Neural crest cell (in vitro differentiated cells): ENCODE results near the gene TAF12. TPM values are rescaled to one million over a fixed set of nuclear protein-coding genes. Genes with fewer than 3 reads are reported as not detected.
"Not testable (repeated sequence)": the region's sequence is repeated elsewhere in the genome, so short reads cannot be mapped to it uniquely, and the experiment has no call there.

Source experiments
- DNase-seq: peaks from one replicate; pipeline ENCODE4 v3.0.0; 2021; ENCODE audit warnings: low read depth, mixed read lengths, low spot score
- H3K27ac Mint-ChIP-seq: one replicate; pipeline ENCODE4 v1.8.0; 2021; ENCODE audit warnings: mild to moderate bottlenecking, mixed read lengths; ENCODE audit not compliant: unreplicated experiment
- H3K27me3 Mint-ChIP-seq: 2 replicates; pipeline ENCODE4 v1.8.0; 2021; ENCODE audit warnings: low read depth, mild to moderate bottlenecking, mixed read lengths
- H3K36me3 Mint-ChIP-seq: 2 replicates; pipeline ENCODE4 v1.8.0; 2021; ENCODE audit warnings: low read depth, mild to moderate bottlenecking, mixed read lengths
- H3K4me1 Mint-ChIP-seq: 2 replicates; pipeline ENCODE4 v1.8.0; 2021; ENCODE audit warnings: mixed read lengths
- H3K4me3 Mint-ChIP-seq: one replicate; pipeline ENCODE4 v1.8.0; 2021; ENCODE audit warnings: mild to moderate bottlenecking, mixed read lengths
- H3K9me3 Mint-ChIP-seq: 2 replicates; pipeline ENCODE4 v1.8.0; 2021; ENCODE audit warnings: mixed read lengths
- CTCF ChIP-seq: fragments of 200-600 bp; sonication (generic); conservative IDR thresholded peaks from 2 replicates; pipeline ENCODE4 v1.5.0; 2021; ENCODE audit warnings: antibody characterized with exemption, mild to moderate bottlenecking
- long read RNA-seq: library from polyadenylated mRNA; unstranded; transcript quantifications from one replicate; pipeline ENCODE4 v2.0.0, GENCODE V29; 2020
- total RNA-seq: library from RNA; stranded (reverse); gene quantifications from 2 replicates; pipeline ENCODE4 v1.2.1, GENCODE V29; 2021

TAF12 gene
- 25.2 and 27.7 TPM in 2 replicates for total RNA-seq
- long read RNA-seq, transcript TAF12-202 (6 exons, 1,334 nt): major isoform, 71 of 72 reads
- long read RNA-seq, partial matches to known transcripts: 0 of 72 reads
- long read RNA-seq, other reads (novel, unspliced or antisense): 1 of 72 reads

- Mint-ChIP-seq H3K27me3 (peaks cover 2% of the 10 kb centered on the region), H3K4me3 (peak within 1 kb of the TSS; percentile 97), H3K27ac (peak within 1 kb of the TSS; percentile 99), H3K4me1 (peaks cover 42% of the 10 kb centered on the region), H3K9me3 (no peaks in the 10 kb centered on the region), H3K36me3 (no peaks in the 10 kb centered on the region)
- no peak for TF ChIP-seq CTCF
- peak; percentile 80 for DNase-seq
Measured at GRCh38 chr1:28642847-28643635, at the start of gene TAF12. TSS of gene TAF12 (minus strand) at chr1:28643067. CDS start at chr1:28622081, 20,986 bp downstream.

- not testable (repeated sequence) for H3K4me3 Mint-ChIP-seq, H3K27ac Mint-ChIP-seq, H3K27me3 Mint-ChIP-seq, DNase-seq, H3K36me3 Mint-ChIP-seq, H3K4me1 Mint-ChIP-seq, H3K9me3 Mint-ChIP-seq
Measured at GRCh38 chr1:28691627-28692026, 48.8 kb upstream of the TAF12 start.

GRCh38 chr1:28684937-28685336 lies 42.1 kb upstream of the TAF12 start:
- H3K4me1 Mint-ChIP-seq: no peaks in the 10 kb centered on the region
- no peak overlapping the region for H3K27ac Mint-ChIP-seq
- H3K27me3 Mint-ChIP-seq: no peaks in the 10 kb centered on the region
- no peak overlapping the region for H3K4me3 Mint-ChIP-seq
- no peak for DNase-seq
- no peak for TF ChIP-seq CTCF
- H3K36me3 Mint-ChIP-seq: peaks cover 12% of the 10 kb centered on the region
- H3K9me3 Mint-ChIP-seq: no peaks in the 10 kb centered on the region

- H3K36me3 Mint-ChIP-seq: peaks cover 12% of the 10 kb centered on the region
- TF ChIP-seq CTCF: no peak
- H3K9me3 Mint-ChIP-seq: no peaks in the 10 kb centered on the region
- H3K4me1 Mint-ChIP-seq: no peaks in the 10 kb centered on the region
- no peak overlapping the region for H3K4me3 Mint-ChIP-seq
- no peaks in the 10 kb centered on the region for H3K27me3 Mint-ChIP-seq
- no peak for DNase-seq
- H3K27ac Mint-ChIP-seq: peak overlapping the region; percentile 19
Measured at GRCh38 chr1:28682840-28683239, 40.0 kb upstream of the TAF12 start.

- no peaks in the 10 kb centered on the region for H3K9me3 Mint-ChIP-seq
- no peak for TF ChIP-seq CTCF
- H3K36me3 Mint-ChIP-seq: peaks cover 12% of the 10 kb centered on the region
- DNase-seq: no peak
- H3K27me3 Mint-ChIP-seq: no peaks in the 10 kb centered on the region
- no peak overlapping the region for H3K27ac Mint-ChIP-seq
- no peaks in the 10 kb centered on the region for H3K4me1 Mint-ChIP-seq
- H3K4me3 Mint-ChIP-seq: no peak overlapping the region
Measured at GRCh38 chr1:28680151-28680550, 37.3 kb upstream of the TAF12 start.

- TF ChIP-seq CTCF: no peak
- Mint-ChIP-seq H3K4me3 (no peak overlapping the region), H3K9me3 (no peaks in the 10 kb centered on the region), H3K27ac (no peak overlapping the region), H3K27me3 (no peaks in the 10 kb centered on the region), H3K36me3 (peaks cover 1% of the 10 kb centered on the region), H3K4me1 (peaks cover 2% of the 10 kb centered on the region)
- DNase-seq: no peak
Measured at GRCh38 chr1:28675924-28676257, 33.0 kb upstream of the TAF12 start.

GRCh38 chr1:28672971-28673370 lies 30.1 kb upstream of the TAF12 start:
- not testable (repeated sequence) for H3K36me3 Mint-ChIP-seq, H3K4me3 Mint-ChIP-seq, H3K27me3 Mint-ChIP-seq, H3K9me3 Mint-ChIP-seq, DNase-seq, H3K27ac Mint-ChIP-seq
- H3K4me1 Mint-ChIP-seq: peaks cover 17% of the 10 kb centered on the region
